GM21447 (cell line): ENCODE results near the gene C13orf46.
"Not testable (repeated sequence)": the region's sequence is repeated elsewhere in the genome, so short reads cannot be mapped to it uniquely, and the experiment has no call there.

Experiments
- ATAC-seq: cut with Tn5 transposase; IDR thresholded peaks from one replicate; pipeline ENCODE4 v1.9.1; 2021; ENCODE audit not compliant: unreplicated experiment

C13orf46 gene

GRCh38 chr13:113995051-113995601 is 21.2 kb upstream of the C13orf46 start:
- no peak for ATAC-seq

GRCh38 chr13:113992276-113993005 is 18.6 kb upstream of the C13orf46 start:
- ATAC-seq: no peak

- no peak for ATAC-seq
Measured at GRCh38 chr13:113991676-113992179, 17.9 kb upstream of the C13orf46 start.

GRCh38 chr13:113991191-113991669 is 17.4 kb upstream of the C13orf46 start:
- ATAC-seq: no peak

- no peak for ATAC-seq
Measured at GRCh38 chr13:113990321-113990837, 16.5 kb upstream of the C13orf46 start.

GRCh38 chr13:113989585-113990300 is 15.9 kb upstream of the C13orf46 start:
- no peak for ATAC-seq

GRCh38 chr13:113988859-113989258 is 15.0 kb upstream of the C13orf46 start:
- ATAC-seq: not testable (repeated sequence)

GRCh38 chr13:113982296-113982661 is 8.4 kb upstream of the C13orf46 start:
- ATAC-seq: no peak

- no peak for ATAC-seq
Measured at GRCh38 chr13:113981611-113982295, 7.9 kb upstream of the C13orf46 start.

- no peak for ATAC-seq
Measured at GRCh38 chr13:113981194-113981605, 7.3 kb upstream of the C13orf46 start.

GRCh38 chr13:113980489-113981064 is 6.7 kb upstream of the C13orf46 start:
- ATAC-seq: no peak

- no peak for ATAC-seq
Measured at GRCh38 chr13:113979791-113980471, 6.1 kb upstream of the C13orf46 start.

GRCh38 chr13:113978741-113979481 is 5.0 kb upstream of the C13orf46 start:
- ATAC-seq: no peak

GRCh38 chr13:113977976-113978375 is 4.1 kb upstream of the C13orf46 start:
- ATAC-seq: no peak

GRCh38 chr13:113976711-113977684 is 3.1 kb upstream of the C13orf46 start:
- no peak for ATAC-seq

- ATAC-seq: no peak
Measured at GRCh38 chr13:113975416-113975815, 1.5 kb upstream of the C13orf46 start.

GRCh38 chr13:113974304-113975281 is 717 bp upstream of the C13orf46 start:
- no peak for ATAC-seq
